ENCODE data around the gene SGTA. TPM values are rescaled to one million over a fixed set of nuclear protein-coding genes. Genes with fewer than 3 reads are reported as not detected.

SGTA gene
- total RNA-seq, 1 donor from 2014 or later, result 77.5 TPM

DNA sequence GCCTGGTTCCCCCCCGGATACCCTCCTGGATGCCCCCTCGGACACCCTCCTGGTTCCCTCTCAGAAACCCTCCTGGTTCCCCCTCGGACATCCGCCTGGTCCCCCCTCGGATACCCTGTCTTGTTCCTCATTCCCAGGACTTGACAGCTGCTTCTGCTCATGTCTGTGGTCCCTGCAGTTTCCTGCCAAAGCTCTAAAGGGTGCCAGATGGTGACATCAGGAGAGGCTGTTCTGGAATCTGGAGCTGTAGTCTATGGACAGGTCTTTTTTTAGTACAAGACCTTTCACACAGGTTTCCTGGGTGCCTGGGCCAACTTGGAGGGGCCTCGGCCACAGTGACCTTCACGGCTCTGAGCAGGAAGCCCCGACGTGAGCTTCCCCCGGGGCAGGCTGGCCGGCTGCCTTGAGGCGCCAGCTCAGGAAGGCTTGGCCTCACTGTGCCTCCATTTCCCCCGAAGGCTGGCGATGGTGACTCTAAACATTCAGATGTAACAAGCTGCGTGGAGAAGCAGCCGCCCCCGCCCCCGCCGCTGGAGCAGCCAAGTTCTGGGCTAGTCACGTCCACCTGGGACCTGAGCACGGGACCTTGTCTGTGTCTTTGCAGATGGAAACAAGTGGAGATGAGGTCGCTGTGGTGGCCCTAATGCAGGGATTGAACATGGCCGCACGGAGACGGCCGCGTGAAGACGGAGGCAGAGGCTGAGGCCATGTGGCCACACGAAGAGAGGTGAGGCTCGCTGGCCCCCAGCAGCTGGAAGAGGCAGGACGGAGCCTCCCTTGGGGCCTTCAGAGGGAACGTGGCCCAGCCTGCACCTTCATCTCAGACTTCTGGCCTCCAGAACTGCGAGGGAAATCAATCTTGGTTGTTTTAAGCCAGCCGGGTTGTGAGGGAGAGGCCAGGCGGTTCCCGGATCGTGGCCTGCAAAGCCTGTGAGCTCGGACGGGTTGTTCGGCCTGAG is 12.7 kb downstream of the SGTA start:
- no peaks in the 10 kb centered on the region for H3K4me1 Mint-ChIP-seq (ENCODE audit: low read depth)
- H3K36me3 Mint-ChIP-seq (ENCODE audit: insufficient read depth), result peaks cover 4% of the 10 kb centered on the region
- no peak overlapping the region for H3K27ac Mint-ChIP-seq
- no peak overlapping the region for H3K4me3 Mint-ChIP-seq (ENCODE audit: low read depth)
- TF ChIP-seq, protein P1, sequence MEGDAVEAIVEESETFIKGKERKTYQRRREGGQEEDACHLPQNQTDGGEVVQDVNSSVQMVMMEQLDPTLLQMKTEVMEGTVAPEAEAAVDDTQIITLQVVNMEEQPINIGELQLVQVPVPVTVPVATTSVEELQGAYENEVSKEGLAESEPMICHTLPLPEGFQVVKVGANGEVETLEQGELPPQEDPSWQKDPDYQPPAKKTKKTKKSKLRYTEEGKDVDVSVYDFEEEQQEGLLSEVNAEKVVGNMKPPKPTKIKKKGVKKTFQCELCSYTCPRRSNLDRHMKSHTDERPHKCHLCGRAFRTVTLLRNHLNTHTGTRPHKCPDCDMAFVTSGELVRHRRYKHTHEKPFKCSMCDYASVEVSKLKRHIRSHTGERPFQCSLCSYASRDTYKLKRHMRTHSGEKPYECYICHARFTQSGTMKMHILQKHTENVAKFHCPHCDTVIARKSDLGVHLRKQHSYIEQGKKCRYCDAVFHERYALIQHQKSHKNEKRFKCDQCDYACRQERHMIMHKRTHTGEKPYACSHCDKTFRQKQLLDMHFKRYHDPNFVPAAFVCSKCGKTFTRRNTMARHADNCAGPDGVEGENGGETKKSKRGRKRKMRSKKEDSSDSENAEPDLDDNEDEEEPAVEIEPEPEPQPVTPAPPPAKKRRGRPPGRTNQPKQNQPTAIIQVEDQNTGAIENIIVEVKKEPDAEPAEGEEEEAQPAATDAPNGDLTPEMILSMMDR (IDR thresholded peaks at IDR 0.05; ENCODE audit: unreplicated experiment), result no peak
- H3K9me3 Mint-ChIP-seq (ENCODE audit: low read depth), result no peaks in the 10 kb centered on the region
- DNase-seq (ENCODE audit: low spot score, unreplicated experiment), result no peak
- no peaks in the 10 kb centered on the region for H3K27me3 Mint-ChIP-seq

DNA sequence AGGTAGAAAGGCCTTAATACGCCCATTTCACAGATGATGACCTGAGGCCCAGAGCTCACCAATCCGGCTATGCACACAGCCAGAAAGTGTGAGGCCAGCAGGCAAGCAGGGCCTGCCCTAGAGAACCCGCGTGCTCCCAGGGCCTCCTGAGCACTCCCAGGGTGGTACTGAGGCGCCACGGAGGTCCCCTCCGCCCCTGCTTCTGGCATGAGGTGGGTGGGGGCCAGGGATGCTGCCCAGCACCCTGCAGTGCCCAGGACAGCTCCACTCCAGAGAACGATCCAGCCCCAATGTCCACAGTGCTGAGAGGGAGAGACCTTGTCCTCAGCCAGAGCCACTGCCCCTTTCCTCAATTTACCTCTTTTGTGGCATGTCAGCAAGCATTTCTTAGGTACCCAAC is 13.9 kb downstream of the SGTA start:
- Mint-ChIP-seq H3K4me1 (ENCODE audit: low read depth) (no peaks in the 10 kb centered on the region), H3K4me3 (ENCODE audit: low read depth) (no peak overlapping the region), H3K27me3 (no peaks in the 10 kb centered on the region), H3K36me3 (ENCODE audit: insufficient read depth) (peaks cover 2% of the 10 kb centered on the region), H3K27ac (no peak overlapping the region), H3K9me3 (ENCODE audit: low read depth) (no peaks in the 10 kb centered on the region)
- TF ChIP-seq, protein P1 (IDR thresholded peaks at IDR 0.05; ENCODE audit: unreplicated experiment), result no peak
- DNase-seq (ENCODE audit: low spot score, unreplicated experiment), result no peak

DNA sequence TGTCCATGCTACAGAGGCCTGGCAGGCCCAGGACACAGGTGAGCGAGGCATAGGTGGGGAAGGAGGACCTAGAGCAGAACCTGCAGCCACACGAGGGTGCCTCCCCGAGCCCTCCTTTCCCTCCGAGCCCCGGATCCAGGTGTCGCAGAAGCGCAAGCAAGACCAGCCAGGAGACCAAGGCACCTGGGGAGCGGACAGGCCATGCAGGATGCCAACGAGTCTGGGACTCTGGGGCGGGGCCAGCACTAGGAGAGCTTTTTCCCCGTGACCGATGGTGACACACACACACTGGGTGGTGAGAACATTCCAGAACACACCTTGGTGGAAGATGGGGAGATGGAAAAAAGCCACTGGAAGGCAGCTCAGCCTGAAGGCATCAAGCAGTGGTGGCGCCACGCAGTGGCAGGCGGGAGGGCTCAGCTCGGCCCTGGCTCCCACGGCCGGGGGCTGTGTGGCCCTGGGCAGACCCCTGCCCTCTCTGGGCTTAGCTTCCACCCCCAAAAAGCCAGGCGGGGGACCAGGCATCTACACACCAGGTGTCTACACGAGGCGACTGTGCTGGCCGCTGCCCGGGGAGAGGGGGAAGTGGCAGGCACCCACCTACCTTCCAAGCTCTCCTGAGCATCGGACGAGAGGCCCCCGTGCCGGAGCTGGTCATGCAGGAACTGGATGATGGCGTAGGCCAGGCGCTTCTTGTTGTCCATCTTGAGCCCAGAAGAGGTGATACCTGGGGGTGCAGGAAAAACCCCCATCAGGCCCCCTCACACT is 14.5 kb downstream of the SGTA start:
- Mint-ChIP-seq H3K9me3 (ENCODE audit: low read depth) (no peaks in the 10 kb centered on the region), H3K4me3 (ENCODE audit: low read depth) (no peak overlapping the region), H3K4me1 (ENCODE audit: low read depth) (no peaks in the 10 kb centered on the region), H3K36me3 (ENCODE audit: insufficient read depth) (peaks cover 2% of the 10 kb centered on the region), H3K27me3 (no peaks in the 10 kb centered on the region), H3K27ac (no peak overlapping the region)
- no peak for DNase-seq (ENCODE audit: low spot score, unreplicated experiment)
- TF ChIP-seq, protein P1 (IDR thresholded peaks at IDR 0.05; ENCODE audit: unreplicated experiment), result no peak

DNA sequence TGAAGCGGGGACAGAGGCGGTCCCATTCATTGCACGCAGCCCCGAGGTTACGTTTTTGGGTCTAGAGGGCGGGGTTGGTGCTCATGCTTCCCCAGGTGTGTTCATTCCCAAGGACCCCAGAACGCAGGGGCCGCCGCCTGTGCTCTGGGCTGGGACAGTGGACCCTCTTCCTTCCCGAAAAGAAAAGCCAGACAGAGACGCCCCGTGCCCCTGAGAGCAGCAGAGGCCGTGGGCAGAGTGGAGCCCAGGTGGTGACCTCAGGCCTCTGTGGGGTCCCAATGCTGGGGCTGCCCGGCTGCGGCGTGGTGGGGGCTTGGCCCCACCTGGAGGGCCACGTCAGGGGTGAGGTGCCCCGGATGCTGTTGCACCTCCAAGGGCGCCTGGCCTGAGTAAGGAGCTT is 15.4 kb downstream of the SGTA start:
- DNase-seq (ENCODE audit: low spot score, unreplicated experiment), result no peak
- Mint-ChIP-seq H3K4me1 (ENCODE audit: low read depth) (no peaks in the 10 kb centered on the region), H3K4me3 (ENCODE audit: low read depth) (no peak overlapping the region), H3K27ac (no peak overlapping the region), H3K27me3 (no peaks in the 10 kb centered on the region), H3K9me3 (ENCODE audit: low read depth) (no peaks in the 10 kb centered on the region), H3K36me3 (ENCODE audit: insufficient read depth) (peaks cover 2% of the 10 kb centered on the region)
- TF ChIP-seq, protein P1 (IDR thresholded peaks at IDR 0.05; ENCODE audit: unreplicated experiment), result no peak

DNA sequence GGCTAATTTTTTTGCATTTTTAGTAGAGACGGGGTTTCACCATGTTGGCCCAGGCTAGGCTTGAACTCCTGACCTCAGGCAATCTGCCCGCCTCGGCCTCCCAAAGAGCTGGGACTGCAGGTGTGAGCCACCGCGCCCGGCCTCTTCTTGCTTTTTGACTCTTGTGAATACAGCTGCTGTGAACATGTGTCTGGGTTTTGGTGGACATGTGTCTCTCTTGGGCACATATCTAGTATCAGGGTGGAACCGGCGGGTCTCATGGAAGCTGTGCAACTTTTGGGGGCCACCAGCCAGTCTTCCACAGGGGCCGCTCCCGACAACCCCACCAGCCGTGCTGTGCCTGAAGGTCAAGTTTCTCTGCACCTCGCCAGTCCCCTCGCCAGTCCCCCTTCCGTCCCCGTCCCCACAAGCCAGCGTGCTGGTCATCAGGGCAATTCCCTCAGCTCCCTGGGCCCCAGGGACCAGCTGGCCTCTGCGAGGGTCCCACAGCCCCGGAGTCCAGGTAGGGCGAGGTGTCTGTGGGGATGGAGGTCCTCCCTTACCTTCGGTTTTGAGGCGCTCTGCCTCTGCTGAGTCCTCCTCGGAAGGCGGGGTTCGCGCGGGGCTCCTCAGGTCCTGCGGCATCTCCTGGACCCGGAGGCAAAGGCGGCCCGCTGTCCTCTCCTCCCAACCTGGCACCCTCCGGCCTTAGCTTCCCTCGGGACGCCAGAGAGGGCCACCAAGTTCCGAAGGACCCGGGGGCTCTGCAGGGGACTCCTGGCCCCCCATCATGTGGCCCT is 16.3 kb downstream of the SGTA start:
- Mint-ChIP-seq H3K4me3 (ENCODE audit: low read depth) (no peak overlapping the region), H3K9me3 (ENCODE audit: low read depth) (no peaks in the 10 kb centered on the region), H3K36me3 (ENCODE audit: insufficient read depth) (peaks cover 5% of the 10 kb centered on the region), H3K4me1 (ENCODE audit: low read depth) (no peaks in the 10 kb centered on the region), H3K27ac (no peak overlapping the region), H3K27me3 (no peaks in the 10 kb centered on the region)
- TF ChIP-seq, protein P1 (IDR thresholded peaks at IDR 0.05; ENCODE audit: unreplicated experiment), result no peak
- DNase-seq (ENCODE audit: low spot score, unreplicated experiment), result no peak

Measured in progenitor cell of endocrine pancreas (in vitro differentiated cells).